Neuronal stem cell (in vitro differentiated cells): ENCODE results near the gene DGKD.
A peak's percentile ranks its signal among the peaks of the same experiment; 100 is the strongest.

Experiments
- DNase-seq: peaks from one replicate; pipeline ENCODE4 v3.0.0-alpha.2; 2013; ENCODE audit warnings: low spot score
- H2AFZ ChIP-seq: one replicate; pipeline ENCODE4 v1.6.1; 2013; ENCODE audit warnings: mild to moderate bottlenecking, low read length, inconsistent platforms
- H2AK5ac ChIP-seq: 2 replicates; pipeline ENCODE4 v1.6.1; 2013; ENCODE audit warnings: low read depth, mild to moderate bottlenecking, inconsistent platforms, low read length, moderate library complexity, mixed read lengths
- H2BK120ac ChIP-seq: 2 replicates; pipeline ENCODE4 v1.6.1; 2013; ENCODE audit warnings: low read depth, mild to moderate bottlenecking, inconsistent platforms, low read length, moderate library complexity, mixed read lengths
- H2BK12ac ChIP-seq: one replicate; pipeline ENCODE4 v1.6.1; 2013; ENCODE audit warnings: low read length, inconsistent platforms
- H2BK15ac ChIP-seq: 2 replicates; pipeline ENCODE4 v1.6.1; 2013; ENCODE audit warnings: mild to moderate bottlenecking, low read length, inconsistent platforms, mixed read lengths
- H2BK5ac ChIP-seq: one replicate; pipeline ENCODE4 v1.6.1; 2013; ENCODE audit warnings: inconsistent platforms, mild to moderate bottlenecking, low read length, moderate library complexity
- H3K14ac ChIP-seq: one replicate; pipeline ENCODE4 v1.6.1; 2013; ENCODE audit warnings: low read length, inconsistent platforms
- H3K18ac ChIP-seq: 2 replicates; pipeline ENCODE4 v1.6.1; 2013; ENCODE audit warnings: low read length, inconsistent platforms
- H3K23ac ChIP-seq: 2 replicates; pipeline ENCODE4 v1.6.1; 2013; ENCODE audit warnings: low read depth, mild to moderate bottlenecking, mixed read lengths, low read length, inconsistent platforms; ENCODE audit not compliant: poor library complexity
- H3K27ac ChIP-seq: replicated peaks from 3 replicates; pipeline ENCODE4 v1.5.1; 2013; ENCODE audit warnings: low read length, inconsistent platforms
- H3K27me3 ChIP-seq, 3 experiments: 2 replicates each; pipeline ENCODE4 v1.6.1; 2013; ENCODE audit warnings: low read length in 3 of 3, mild to moderate bottlenecking in 2 of 3, inconsistent platforms in 1 of 3, low read depth in 1 of 3, mixed read lengths in 1 of 3, moderate library complexity in 1 of 3; ENCODE audit not compliant: control insufficient read depth in 3 of 3, insufficient read depth in 3 of 3
- H3K36me3 ChIP-seq, 2 donors: replicated peaks in 1 of 2; 2 replicates each; pipeline ENCODE4 v1.6.1; 2013; ENCODE audit warnings: low read length in 2 of 2; ENCODE audit not compliant: control insufficient read depth in 2 of 2, insufficient read depth in 2 of 2
- H3K4ac ChIP-seq: 2 replicates; pipeline ENCODE4 v1.6.1; 2013; ENCODE audit warnings: inconsistent platforms, mild to moderate bottlenecking, low read length, moderate library complexity
- H3K4me1 ChIP-seq, 2 donors: 1 replicate in 1 of 2; 2 replicates in 1 of 2; pipeline ENCODE4 v1.6.1; 2013; ENCODE audit warnings: low read length in 2 of 2, low read depth in 1 of 2; ENCODE audit not compliant: control insufficient read depth in 2 of 2, insufficient read depth in 1 of 2
- H3K4me2 ChIP-seq: one replicate; pipeline ENCODE4 v1.6.1; 2013; ENCODE audit warnings: mild to moderate bottlenecking, low read length, inconsistent platforms; ENCODE audit not compliant: insufficient read depth, poor library complexity, severe bottlenecking
- H3K4me3 ChIP-seq, 2 donors: 2 replicates each; pipeline ENCODE4 v1.5.1; 2013; ENCODE audit warnings: low read length in 2 of 2, mild to moderate bottlenecking in 2 of 2, inconsistent platforms in 1 of 2, moderate library complexity in 1 of 2
- H3K79me1 ChIP-seq: one replicate; pipeline ENCODE4 v1.6.1; 2013; ENCODE audit warnings: low read depth, mild to moderate bottlenecking, inconsistent platforms, low read length, moderate library complexity
- H3K9ac ChIP-seq: one replicate; pipeline ENCODE4 v1.6.1; 2013; ENCODE audit warnings: mild to moderate bottlenecking, low read depth, low read length, inconsistent platforms; ENCODE audit not compliant: poor library complexity
- H3K9me3 ChIP-seq, 2 donors: replicated peaks in 1 of 2; 2 replicates each; pipeline versions ENCODE3 to v1.6.1; 2013; ENCODE audit warnings: low read length in 2 of 2, mild to moderate bottlenecking in 2 of 2, inconsistent platforms in 1 of 2, low read depth in 1 of 2, mixed read lengths in 1 of 2, moderate library complexity in 1 of 2; ENCODE audit not compliant: control insufficient read depth in 2 of 2, insufficient read depth in 1 of 2
- H4K8ac ChIP-seq: one replicate; pipeline ENCODE4 v1.6.1; 2013; ENCODE audit warnings: low read depth, mild to moderate bottlenecking, inconsistent platforms, low read length, moderate library complexity
- H4K91ac ChIP-seq: one replicate; pipeline ENCODE4 v1.6.1; 2013; ENCODE audit warnings: low read length, low read depth, mild to moderate bottlenecking, inconsistent platforms; ENCODE audit not compliant: poor library complexity
- WGBS, 2 donors: extraction: QIAGEN DNeasy Blood & Tissue Kit; methylation state at CpG; one replicate each; pipeline ENCODE4 v1.1.7; 2013; ENCODE audit warnings: missing lambda C conversion rate in 2 of 2, mixed read lengths in 1 of 2; ENCODE audit not compliant: insufficient read length in 2 of 2, insufficient replicate concordance in 1 of 2; ENCODE audit errors: extremely low coverage in 2 of 2; 5-methylcytosine and 5-hydroxymethylcytosine counted together

DGKD gene

GRCh38 chr2:233479616-233480489 lies 125.6 kb downstream of the DGKD start:
- H3K27ac ChIP-seq, result no peak overlapping the region
- peak overlapping the region; percentile 55 for H3K18ac ChIP-seq
- no peaks in the 10 kb centered on the region for H3K27me3 ChIP-seq
- peak overlapping the region; percentile 73 for H3K14ac ChIP-seq
- DNase-seq, result no peak
- no CpG with 5 or more reads among the region's 27 CpGs for WGBS, 2 donors
- no peaks in the 10 kb centered on the region for H3K4me1 ChIP-seq
- H2BK15ac ChIP-seq, result no peak overlapping the region
- H3K23ac ChIP-seq, result no peak overlapping the region
- H2BK12ac ChIP-seq, result no peak overlapping the region
- H3K4me2 ChIP-seq, result no peak overlapping the region
- no peaks in the 10 kb centered on the region for H3K79me1 ChIP-seq
- H3K4me3 ChIP-seq, result no peak overlapping the region
- H2BK5ac ChIP-seq, result no peak overlapping the region
- peak overlapping the region; percentile 82 for H2AK5ac ChIP-seq
- no peak overlapping the region for H3K4ac ChIP-seq
- peaks cover 12 to 50% of the 10 kb centered on the region in 2 donors for H3K36me3 ChIP-seq
- H2BK120ac ChIP-seq, result no peak overlapping the region
- H3K9me3 ChIP-seq, result peaks cover 5 to 10% of the 10 kb centered on the region in 2 donors
- no peak overlapping the region for H4K91ac ChIP-seq
- H4K8ac ChIP-seq, result no peak overlapping the region
- H2AFZ ChIP-seq, result no peak overlapping the region
- H3K9ac ChIP-seq, result peak overlapping the region; percentile 53

- Histone ChIP-seq H3K27ac (no peak overlapping the region), H3K9me3 (peaks cover 5 to 10% of the 10 kb centered on the region in 2 donors), H3K4me3 (no peak overlapping the region), H3K79me1 (no peaks in the 10 kb centered on the region), H3K4ac (no peak overlapping the region), H3K14ac (peak overlapping the region; percentile 73), H4K8ac (no peak overlapping the region), H3K27me3 (no peaks in the 10 kb centered on the region), H3K4me2 (no peak overlapping the region), H3K4me1 (no peaks in the 10 kb centered on the region), H2BK5ac (no peak overlapping the region), H3K23ac (no peak overlapping the region), H2BK120ac (no peak overlapping the region), H4K91ac (no peak overlapping the region), H3K36me3 (peaks cover 12 to 58% of the 10 kb centered on the region in 2 donors), H3K18ac (peak overlapping the region; percentile 55), H2BK12ac (no peak overlapping the region), H2AK5ac (peak overlapping the region; percentile 82), H2BK15ac (no peak overlapping the region), H3K9ac (no peak overlapping the region), H2AFZ (no peak overlapping the region)
- no CpG with 5 or more reads among the region's 21 CpGs for WGBS, 2 donors
- DNase-seq, result no peak
Observed at GRCh38 chr2:233480490-233481202, 126.4 kb downstream of the DGKD start.

GRCh38 chr2:233481368-233482142 lies 127.3 kb downstream of the DGKD start:
- no peak overlapping the region for H3K4me2 ChIP-seq
- DNase-seq, result no peak
- H3K4me1 ChIP-seq, result no peaks in the 10 kb centered on the region
- peak overlapping the region; percentile 15 for H3K18ac ChIP-seq
- no peak overlapping the region for H2BK12ac ChIP-seq
- H3K27me3 ChIP-seq, result no peaks in the 10 kb centered on the region
- H3K79me1 ChIP-seq, result no peaks in the 10 kb centered on the region
- no peak overlapping the region for H2AFZ ChIP-seq
- no peak overlapping the region for H4K8ac ChIP-seq
- H3K9me3 ChIP-seq, result peaks cover 5 to 10% of the 10 kb centered on the region in 2 donors
- H4K91ac ChIP-seq, result no peak overlapping the region
- H2BK120ac ChIP-seq, result no peak overlapping the region
- H2BK5ac ChIP-seq, result no peak overlapping the region
- no CpG with 5 or more reads among the region's 22 CpGs for WGBS, 2 donors
- H3K4ac ChIP-seq, result no peak overlapping the region
- no peak overlapping the region for H2BK15ac ChIP-seq
- H3K14ac ChIP-seq, result no peak overlapping the region
- no peak overlapping the region for H3K27ac ChIP-seq
- peak overlapping the region in 1 of 2 donors; percentile 58 for H3K4me3 ChIP-seq
- no peak overlapping the region for H3K23ac ChIP-seq
- no peak overlapping the region for H2AK5ac ChIP-seq
- H3K36me3 ChIP-seq, result peaks cover 12 to 58% of the 10 kb centered on the region in 2 donors
- no peak overlapping the region for H3K9ac ChIP-seq
